Activated gamma-delta T cell treated with anti-CD3 and anti-CD28 coated beads, Interleukin-2, amount 50 U/mL, for 16 hours (primary cell): ENCODE measurements around the gene MBLAC1.
"Not testable (repeated sequence)": the region's sequence is repeated elsewhere in the genome, so short reads cannot be mapped to it uniquely, and the experiment has no call there.

Experiments
- DNase-seq: peaks from one replicate; pipeline ENCODE4 v3.0.0-alpha.2; 2020; ENCODE audit warnings: low read depth

MBLAC1 gene

GRCh38 chr7:100124301-100125230 lies 2.2 kb upstream of the MBLAC1 start:
- no peak for DNase-seq

GRCh38 chr7:100126239-100126930 lies 382 bp upstream of the MBLAC1 start:
- peak; percentile 52 for DNase-seq

- DNase-seq = no peak
Measured at GRCh38 chr7:100127866-100128636, 1.3 kb downstream of the MBLAC1 start.

- DNase-seq = no peak
Measured at GRCh38 chr7:100128637-100128963, 1.8 kb downstream of the MBLAC1 start.

GRCh38 chr7:100130220-100130607 lies 3.4 kb downstream of the MBLAC1 start:
- DNase-seq = not testable (repeated sequence)

- DNase-seq = peak; percentile 81
Measured at GRCh38 chr7:100130608-100131453, 4.1 kb downstream of the MBLAC1 start.

- no peak for DNase-seq
Measured at GRCh38 chr7:100132126-100132525, 5.4 kb downstream of the MBLAC1 start.

- peak; percentile 42 for DNase-seq
Measured at GRCh38 chr7:100132697-100133151, 6.0 kb downstream of the MBLAC1 start.

- no peak for DNase-seq
Measured at GRCh38 chr7:100137851-100138760, 11.3 kb downstream of the MBLAC1 start.

GRCh38 chr7:100141555-100141949 lies 14.8 kb downstream of the MBLAC1 start:
- no peak for DNase-seq

- DNase-seq = no peak
Measured at GRCh38 chr7:100142461-100142860, 15.7 kb downstream of the MBLAC1 start.

GRCh38 chr7:100146350-100146749 lies 19.6 kb downstream of the MBLAC1 start:
- not testable (repeated sequence) for DNase-seq

- DNase-seq = no peak
Measured at GRCh38 chr7:100147278-100147677, 20.5 kb downstream of the MBLAC1 start.

GRCh38 chr7:100148225-100148558 lies 21.4 kb downstream of the MBLAC1 start:
- no peak for DNase-seq

GRCh38 chr7:100148559-100149328 lies 22.0 kb downstream of the MBLAC1 start, which contains the start of gene LAMTOR4:
Gene LAMTOR4 (plus strand): TSS chr7:100148918. CDS start chr7:100148973, 55 bp downstream.
- peak; percentile 95 for DNase-seq

- DNase-seq = no peak
Measured at GRCh38 chr7:100152404-100152803, 25.6 kb downstream of the MBLAC1 start.

- DNase-seq = no peak
Measured at GRCh38 chr7:100152937-100153666, 26.3 kb downstream of the MBLAC1 start.

- no peak for DNase-seq
Measured at GRCh38 chr7:100153708-100154535, 27.2 kb downstream of the MBLAC1 start.
